ENCODE results near the gene RBM38.

DNA sequence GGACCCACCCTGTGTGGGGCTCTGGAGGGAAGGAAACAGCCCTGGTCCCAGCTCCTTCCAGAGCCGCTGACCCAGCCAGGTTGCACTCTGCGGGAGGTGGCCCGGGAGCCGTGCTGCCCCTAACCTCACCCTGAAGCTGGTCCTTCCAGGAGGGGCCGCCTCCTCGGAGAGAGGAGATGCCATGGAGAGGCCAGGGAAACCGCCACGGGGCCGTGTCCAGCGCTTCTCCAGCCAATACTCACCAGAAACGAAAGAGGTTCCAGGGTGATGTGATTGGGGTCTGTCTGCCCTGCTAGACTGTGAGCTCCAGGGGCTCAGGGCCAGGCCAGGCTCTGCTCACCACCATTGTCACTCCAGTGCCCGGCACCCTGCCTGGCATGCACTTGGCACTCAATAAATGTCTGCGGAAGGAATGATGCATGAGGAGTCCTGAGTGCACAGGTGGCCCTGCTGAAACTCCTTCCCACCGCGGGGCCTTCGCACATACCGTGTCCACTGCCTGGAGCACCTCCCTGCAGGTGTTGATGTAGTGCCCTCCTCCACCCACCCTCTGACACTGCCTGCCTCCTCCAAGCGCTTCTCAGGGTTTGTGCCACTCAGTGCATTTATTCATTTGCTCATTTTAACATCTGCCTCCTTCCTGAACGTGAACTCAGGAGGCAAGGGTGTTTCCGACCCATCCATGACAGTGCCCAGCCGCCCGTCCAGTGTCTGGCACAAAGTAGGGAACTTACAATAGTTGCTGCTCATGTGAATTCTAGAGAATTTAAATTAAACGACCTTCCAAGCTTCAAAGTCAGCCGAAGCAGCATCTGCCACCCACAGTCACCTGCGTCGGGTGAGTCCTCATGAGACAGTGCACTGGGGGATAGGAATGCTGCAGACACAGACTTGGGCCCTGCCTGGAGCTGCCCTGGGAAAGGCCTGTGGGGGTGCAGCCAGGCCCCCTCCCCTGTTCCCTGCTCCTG is 30.3 kb downstream of the RBM38 start:
- no peak for TF ChIP-seq TAF1 (IDR thresholded peaks at IDR 0.05; ENCODE audit: borderline replicate concordance, low read depth, low read length)
- TF ChIP-seq POLR2A (IDR thresholded peaks at IDR 0.05; ENCODE audit: low read depth, low read length): no peak
- TF ChIP-seq POLR2AphosphoS5 (IDR thresholded peaks at IDR 0.05; ENCODE audit: low read depth, low read length): no peak

Data from GM12892 (cell line).